ENCODE data around the gene COL2A1.

Gene COL2A1

GRCh38 chr12:48004053-48004941 is at the start of gene COL2A1:
Gene COL2A1 (minus strand): TSS chr12:48004476. CDS start chr12:48004321, 155 bp downstream.
- H3K27ac Mint-ChIP-seq, result peak within 1 kb of the TSS; percentile 89
- peak within 1 kb of the TSS; percentile 93 for H3K4me3 Mint-ChIP-seq
- peaks cover 42% of the 10 kb centered on the region for H3K27me3 Mint-ChIP-seq (ENCODE audit: low read depth, poor library complexity)
- peaks cover 73% of the 10 kb centered on the region for H3K4me1 Mint-ChIP-seq
- peak; percentile 88 for DNase-seq
- no peak for TF ChIP-seq CTCF (IDR thresholded peaks at IDR 0.05)
- peaks cover 13% of the 10 kb centered on the region for H3K36me3 Mint-ChIP-seq (ENCODE audit: low read depth)
- no peaks in the 10 kb centered on the region for H3K9me3 Mint-ChIP-seq

- no peak overlapping the region for H3K4me3 Mint-ChIP-seq
- no peaks in the 10 kb centered on the region for H3K4me1 Mint-ChIP-seq
- peaks cover 10% of the 10 kb centered on the region for H3K9me3 Mint-ChIP-seq
- H3K27ac Mint-ChIP-seq, result no peak overlapping the region
- no peak for TF ChIP-seq CTCF (IDR thresholded peaks at IDR 0.05)
- H3K36me3 Mint-ChIP-seq (ENCODE audit: low read depth), result peaks cover 38% of the 10 kb centered on the region
- DNase-seq, result no peak
- no peaks in the 10 kb centered on the region for H3K27me3 Mint-ChIP-seq (ENCODE audit: low read depth, poor library complexity)
These were observed 49.6 kb upstream of the COL2A1 start for GRCh38 chr12:48053883-48054282.

GRCh38 chr12:48053122-48053521 is 48.8 kb upstream of the COL2A1 start:
- peaks cover 2% of the 10 kb centered on the region for H3K9me3 Mint-ChIP-seq
- no peak overlapping the region for H3K27ac Mint-ChIP-seq
- no peak for TF ChIP-seq CTCF (IDR thresholded peaks at IDR 0.05)
- no peaks in the 10 kb centered on the region for H3K4me1 Mint-ChIP-seq
- H3K36me3 Mint-ChIP-seq (ENCODE audit: low read depth), result peaks cover 38% of the 10 kb centered on the region
- no peak overlapping the region for H3K4me3 Mint-ChIP-seq
- no peak for DNase-seq
- H3K27me3 Mint-ChIP-seq (ENCODE audit: low read depth, poor library complexity), result no peaks in the 10 kb centered on the region

GRCh38 chr12:48051681-48052080 is 47.4 kb upstream of the COL2A1 start:
- TF ChIP-seq CTCF (IDR thresholded peaks at IDR 0.05), result no peak
- H3K4me1 Mint-ChIP-seq, result no peaks in the 10 kb centered on the region
- no peak overlapping the region for H3K4me3 Mint-ChIP-seq
- no peaks in the 10 kb centered on the region for H3K9me3 Mint-ChIP-seq
- H3K36me3 Mint-ChIP-seq (ENCODE audit: low read depth), result peaks cover 49% of the 10 kb centered on the region
- no peaks in the 10 kb centered on the region for H3K27me3 Mint-ChIP-seq (ENCODE audit: low read depth, poor library complexity)
- no peak overlapping the region for H3K27ac Mint-ChIP-seq
- DNase-seq, result no peak

- Mint-ChIP-seq H3K4me1 (no peaks in the 10 kb centered on the region), H3K27ac (no peak overlapping the region), H3K36me3 (ENCODE audit: low read depth) (peaks cover 62% of the 10 kb centered on the region), H3K27me3 (ENCODE audit: low read depth, poor library complexity) (no peaks in the 10 kb centered on the region), H3K9me3 (no peaks in the 10 kb centered on the region), H3K4me3 (no peak overlapping the region)
- no peak for DNase-seq
- TF ChIP-seq CTCF (IDR thresholded peaks at IDR 0.05), result no peak
These were observed 45.9 kb upstream of the COL2A1 start for GRCh38 chr12:48050174-48050573.
